ENCODE data around the gene C10orf143.

- TF ChIP-seq CTCF (IDR thresholded peaks at IDR 0.05) (no peak), POLR2A (IDR thresholded peaks at IDR 0.05) (no peak)
Observed at GRCh38 chr10:130028465-130028819, 82.2 kb downstream of the C10orf143 start.

All from uterus (tissue), 2 donors.